ENCODE results near the gene PEF1. TPM values are rescaled to one million over a fixed set of nuclear protein-coding genes. Genes with fewer than 3 reads are reported as not detected.

Gene PEF1
- total and polyA plus RNA-seq, 2 of the 8 experiments (the other 6 are each of a cell fraction or from before 2014, with no cell fraction given): 35.2 to 69.2 TPM

GRCh38 chr1:31660871-31661455, 16.3 kb upstream of the PEF1 start (continued):
- no peak for TF ChIP-seq EP300 (IDR thresholded peaks at IDR 0.05; ENCODE audit: borderline replicate concordance in 1 of 2, low read depth in 2 of 2, low read length in 2 of 2)
- no peak for TF ChIP-seq ASH2L (IDR thresholded peaks at IDR 0.05; ENCODE audit: low read length)
- no peak for TF ChIP-seq SUZ12 (IDR thresholded peaks at IDR 0.05; ENCODE audit: low read length)
- no peak for TF ChIP-seq SIRT6 (IDR thresholded peaks at IDR 0.05; ENCODE audit: low read length)
- TF ChIP-seq BACH1 (IDR thresholded peaks at IDR 0.05; ENCODE audit: low read length): no peak
- TF ChIP-seq MAX (IDR thresholded peaks at IDR 0.05): no peak
- TF ChIP-seq SIX5 (IDR thresholded peaks at IDR 0.05; ENCODE audit: low read depth, low read length): no peak
- TF ChIP-seq NANOG (IDR thresholded peaks at IDR 0.05; ENCODE audit: insufficient read depth, low read depth, low read length, poor library complexity, severe bottlenecking): no peak
- no peak for TF ChIP-seq RAD21 (IDR thresholded peaks at IDR 0.05 in 1 of 2, conservative IDR thresholded peaks at IDR 0.05 in 1 of 2; ENCODE audit: low read depth in 2 of 2, low read length in 2 of 2)
